H1 (cell line): ENCODE data around the gene MYLK. TPM values are rescaled to one million over a fixed set of nuclear protein-coding genes. Genes with fewer than 3 reads are reported as not detected.

ENCODE experiments used
- CTCF ChIA-PET: fragments of 300-600 bp; sonication (Branson Sonifier 250); formaldehyde crosslinking; loops from one replicate; lab custom pipeline; 2021; ENCODE audit not compliant: partially characterized antibody; lab: Charles Lee
- POLR2A ChIA-PET: fragments of 300-600 bp; sonication (Branson Sonifier 250); formaldehyde crosslinking; loops from one replicate; lab custom pipeline; 2021; ENCODE audit warnings: inconsistent platforms; ENCODE audit not compliant: partially characterized antibody; lab: Charles Lee
- DNase-seq, 2 experiments: peaks; one replicate each; pipeline versions ENCODE4 v3.0.0 to v3.0.0-alpha.2; 2010 to 2022; ENCODE audit warnings: low spot score in 2 of 2, low read depth in 1 of 2, mixed read lengths in 1 of 2
- FAIRE-seq: peaks from 2 replicates; lab custom pipeline; 2011; peaks lifted over from hg19 to GRCh38; lab: Jason Lieb, UNC
- H2AFZ ChIP-seq: 2 replicates; pipeline ENCODE4 v1.8.1; 2012; ENCODE audit warnings: low read length, inconsistent platforms
- H2AK5ac ChIP-seq: 2 replicates; pipeline ENCODE4 v1.6.1; 2013; ENCODE audit warnings: low read depth, low read length
- H2BK120ac ChIP-seq: replicated peaks from 2 replicates; pipeline ENCODE3; 2013; ENCODE audit warnings: low read depth, low read length, inconsistent platforms
- H2BK12ac ChIP-seq: 2 replicates; pipeline ENCODE4 v1.6.1; 2013; ENCODE audit warnings: low read depth, low read length
- H2BK15ac ChIP-seq: 2 replicates; pipeline ENCODE4 v1.6.1; 2013; ENCODE audit warnings: low read length
- H2BK20ac ChIP-seq: 2 replicates; pipeline ENCODE4 v1.6.1; 2013; ENCODE audit warnings: low read length
- H2BK5ac ChIP-seq: 2 replicates; pipeline ENCODE4 v1.6.1; 2013; ENCODE audit warnings: low read depth, low read length
- H3K14ac ChIP-seq: 2 replicates; pipeline ENCODE4 v1.6.1; 2013; ENCODE audit warnings: inconsistent platforms; ENCODE audit not compliant: insufficient read length
- H3K18ac ChIP-seq: 2 replicates; pipeline ENCODE4 v1.6.1; 2013; ENCODE audit warnings: low read length; ENCODE audit errors: extremely low read depth
- H3K23ac ChIP-seq: 2 replicates; pipeline ENCODE4 v1.6.1; 2013; ENCODE audit warnings: inconsistent platforms; ENCODE audit not compliant: insufficient read length
- H3K23me2 ChIP-seq: 2 replicates; pipeline ENCODE4 v1.6.1; 2013; ENCODE audit warnings: low read depth, low read length
- H3K27ac ChIP-seq: 2 replicates; pipeline ENCODE4 v1.6.1; 2011; ENCODE audit warnings: low read depth, low read length, inconsistent platforms
- H3K27me3 ChIP-seq, 4 experiments: replicated peaks in 1 of 4; 1 replicate in 1 of 4; 2 replicates in 3 of 4; pipeline versions ENCODE4 v1.6.1 to v1.8.1; 2011 to 2013; ENCODE audit warnings: low read length in 3 of 4, mild to moderate bottlenecking in 3 of 4, inconsistent platforms in 2 of 4, mixed read lengths in 2 of 4, moderate library complexity in 1 of 4; ENCODE audit not compliant: control insufficient read depth in 3 of 4, insufficient read depth in 3 of 4; ENCODE audit errors: extremely low read depth in 1 of 4
- H3K36me3 ChIP-seq, 4 experiments: 2 replicates each; pipeline versions ENCODE4 v1.6.1 to v1.8.1; 2011 to 2013; ENCODE audit warnings: mild to moderate bottlenecking in 4 of 4, low read length in 3 of 4, moderate library complexity in 2 of 4, control low read depth in 1 of 4, inconsistent platforms in 1 of 4; ENCODE audit not compliant: insufficient read depth in 4 of 4, control insufficient read depth in 2 of 4
- H3K4ac ChIP-seq: replicated peaks from 2 replicates; pipeline ENCODE3; 2013; ENCODE audit warnings: low read length, low read depth, mixed read lengths, inconsistent platforms; ENCODE audit not compliant: insufficient read length
- H3K4me1 ChIP-seq, 4 experiments: replicated peaks in 1 of 4; 1 replicate in 1 of 4; 2 replicates in 3 of 4; pipeline versions ENCODE4 v1.6.1 to v1.8.1; 2011 to 2013; ENCODE audit warnings: low read length in 3 of 4, inconsistent platforms in 2 of 4, mixed read lengths in 1 of 4; ENCODE audit not compliant: insufficient read depth in 4 of 4, control insufficient read depth in 3 of 4
- H3K4me2 ChIP-seq, 2 experiments: 2 replicates each; pipeline versions ENCODE4 v1.6.1 to v1.8.1; 2011 to 2013; ENCODE audit warnings: low read depth in 2 of 2, low read length in 2 of 2, control low read depth in 1 of 2, inconsistent platforms in 1 of 2, mild to moderate bottlenecking in 1 of 2; ENCODE audit not compliant: insufficient read depth in 1 of 2
- H3K4me3 ChIP-seq, 4 experiments: fragments of 200-600, 300-600 bp in 1 of 4; sonication (generic), shearing (Covaris generic), sonication (Bioruptor Twin) in 1 of 4; 2 replicates each; pipeline versions ENCODE4 v1.5.1 to v1.8.1; 2011 to 2016; ENCODE audit warnings: low read length in 4 of 4, low read depth in 3 of 4, control low read depth in 2 of 4, inconsistent platforms in 2 of 4, mild to moderate bottlenecking in 2 of 4, mixed read lengths in 1 of 4, moderate library complexity in 1 of 4; ENCODE audit not compliant: insufficient read depth in 2 of 4; ENCODE audit errors: extremely low read depth in 1 of 4
- H3K56ac ChIP-seq: replicated peaks from 2 replicates; pipeline ENCODE3; 2013; ENCODE audit warnings: low read depth, mild to moderate bottlenecking, mixed read lengths, low read length, inconsistent platforms; ENCODE audit not compliant: insufficient read length
- H3K79me1 ChIP-seq: 2 replicates; pipeline ENCODE4 v1.6.1; 2013; ENCODE audit warnings: low read depth, low read length, control low read depth
- H3K79me2 ChIP-seq, 2 experiments: 2 replicates each; pipeline versions ENCODE4 v1.6.1 to v1.8.1; 2012 to 2013; ENCODE audit warnings: low read length in 2 of 2, mild to moderate bottlenecking in 2 of 2, inconsistent platforms in 1 of 2; ENCODE audit not compliant: insufficient read depth in 2 of 2, control insufficient read depth in 1 of 2
- H3K9ac ChIP-seq, 4 experiments: replicated peaks in 1 of 4; 1 replicate in 1 of 4; 2 replicates in 3 of 4; pipeline versions ENCODE4 v1.6.1 to v1.8.1; 2011 to 2013; ENCODE audit warnings: low read depth in 3 of 4, low read length in 3 of 4, control low read depth in 2 of 4, mild to moderate bottlenecking in 2 of 4, moderate library complexity in 2 of 4, inconsistent platforms in 1 of 4; ENCODE audit errors: extremely low read depth in 1 of 4
- H3K9me3 ChIP-seq, 2 experiments: 2 replicates each; pipeline versions ENCODE4 v1.6.1 to v1.8.1; 2012 to 2013; ENCODE audit warnings: mild to moderate bottlenecking in 2 of 2, moderate library complexity in 2 of 2, control low read depth in 1 of 2, inconsistent platforms in 1 of 2, low read depth in 1 of 2, low read length in 1 of 2, mixed read lengths in 1 of 2; ENCODE audit not compliant: insufficient read depth in 2 of 2
- H4K20me1 ChIP-seq, 2 experiments: replicated peaks in 1 of 2; 2 replicates each; pipeline versions ENCODE3 to v1.8.1; 2011 to 2013; ENCODE audit warnings: inconsistent platforms in 2 of 2, low read length in 2 of 2, mild to moderate bottlenecking in 1 of 2; ENCODE audit not compliant: insufficient read depth in 2 of 2, control insufficient read depth in 1 of 2
- H4K5ac ChIP-seq: 2 replicates; pipeline ENCODE4 v1.6.1; 2013; ENCODE audit warnings: low read length, low read depth, mixed read lengths, inconsistent platforms; ENCODE audit not compliant: insufficient read length
- H4K8ac ChIP-seq: 2 replicates; pipeline ENCODE4 v1.8.0; 2013; ENCODE audit warnings: mild to moderate bottlenecking, moderate library complexity, low read length, inconsistent platforms; ENCODE audit not compliant: insufficient read depth; ENCODE audit errors: extremely low read depth
- H4K91ac ChIP-seq: replicated peaks from 2 replicates; pipeline ENCODE3; 2013; ENCODE audit warnings: low read length, mixed read lengths, inconsistent platforms; ENCODE audit not compliant: insufficient read length
- BRCA1 ChIP-seq: IDR thresholded peaks from 2 replicates; pipeline ENCODE4 v1.6.1; 2012; ENCODE audit warnings: low read depth, low read length, improper control_type of control experiment
- CBX5 ChIP-seq: fragments of 300-800, 300-1000 bp; sonication (generic); IDR thresholded peaks from 2 replicates; pipeline ENCODE4 v1.7.1; 2016; ENCODE audit warnings: antibody characterized with exemption, low read length, low read depth
- CBX8 ChIP-seq: fragments of 300-800, 300-1000 bp; sonication (generic); IDR thresholded peaks from 2 replicates; pipeline ENCODE4 v1.7.1; 2016; ENCODE audit warnings: low read depth, low read length, borderline replicate concordance
- CEBPB ChIP-seq: IDR thresholded peaks from 2 replicates; pipeline ENCODE4 v1.6.1; 2012; ENCODE audit warnings: low read depth, low read length
- CHD2 ChIP-seq: IDR thresholded peaks from 2 replicates; pipeline ENCODE4 v1.6.1; 2012; ENCODE audit warnings: low read length, improper control_type of control experiment
- CREB1 ChIP-seq: IDR thresholded peaks from 2 replicates; pipeline ENCODE4 v1.6.1; 2012; ENCODE audit warnings: inconsistent platforms
- FOSL1 ChIP-seq: IDR thresholded peaks from 2 replicates; pipeline ENCODE4 v1.6.1; 2011; ENCODE audit warnings: mild to moderate bottlenecking, low read depth, low read length, moderate library complexity; ENCODE audit not compliant: insufficient read depth
- KDM4A ChIP-seq: IDR thresholded peaks from one replicate; pipeline ENCODE4 v1.7.1; 2012; ENCODE audit warnings: low read depth, mild to moderate bottlenecking, moderate library complexity, low read length, inconsistent platforms; ENCODE audit not compliant: severe bottlenecking
- SRF ChIP-seq: IDR thresholded peaks from 2 replicates; pipeline ENCODE4 v1.6.1; 2011; ENCODE audit warnings: mild to moderate bottlenecking, low read depth, low read length, moderate library complexity
- SUZ12 ChIP-seq: fragments of 200-600 bp; sonication (generic); IDR thresholded peaks from 2 replicates; pipeline ENCODE4 v1.6.1; 2012; ENCODE audit warnings: mild to moderate bottlenecking, inconsistent platforms, low read length, moderate library complexity, mixed read lengths
- USF2 ChIP-seq: IDR thresholded peaks from 2 replicates; pipeline ENCODE4 v1.6.1; 2011; ENCODE audit warnings: low read length, improper control_type of control experiment
- WGBS, 2 experiments: shearing (Covaris generic) in 1 of 2; methylation state at CpG; one replicate each; pipeline versions ENCODE4 v1.1.6 to v1.1.7; 2013 to 2015; ENCODE audit warnings: low lambda C conversion rate in 2 of 2, mixed read lengths in 2 of 2, inconsistent platforms in 1 of 2, low coverage in 1 of 2, missing lambda C conversion rate in 1 of 2; ENCODE audit not compliant: insufficient replicate concordance in 2 of 2, insufficient coverage in 1 of 2, insufficient read length in 1 of 2; ENCODE audit errors: extremely low coverage in 1 of 2, missing lambda C conversion rate in 1 of 2; 5-methylcytosine and 5-hydroxymethylcytosine counted together
- polyA plus RNA-seq, 7 experiments: library from polyadenylated mRNA; depleted of rRNA in 3 of 7; stranded (reverse) in 5 of 7; unstranded in 2 of 7; fragments of >200 nt in 5 of 7; fragments of 200-250 nt in 2 of 7; gene quantifications; 1 replicate in 5 of 7; 2 replicates in 1 of 7; 4 replicates in 1 of 7; pipeline versions ENCODE4 v1.2.1 to v1.2.3, GENCODE V29; 2011 to 2013; ENCODE audit warnings: missing spikeins in 2 of 7, mixed read lengths in 2 of 7
- total RNA-seq: library from RNA; stranded (reverse); fragmentation: NEBNext Ultra II Directional; extraction: Animal tissue kit (Norgen Biotek cat#: 25700); gene quantifications from 2 replicates; pipeline ENCODE4 v1.2.1, GENCODE V29; 2021

Gene MYLK
- total and polyA plus RNA-seq, 2 of the 8 experiments (the other 6 are each of a cell fraction or from before 2014, with no cell fraction given), result 11.6 to 21.3 TPM

GRCh38 chr3:123608263-123608937, 275.7 kb downstream of the MYLK start:
- no peak overlapping the region for H2BK5ac ChIP-seq
- H4K8ac ChIP-seq, result no peak overlapping the region
- no peaks in the 10 kb centered on the region for H3K23me2 ChIP-seq
- no peak overlapping the region for H3K4me3 ChIP-seq
- H3K4me1 ChIP-seq, result peaks cover 0 to 4% (median 3%) of the 10 kb centered on the region in 4 experiments; a peak in 3 of 7 replicates
- no peak overlapping the region for H2BK12ac ChIP-seq
- CTCF ChIA-PET, result interaction anchor here (1.7 kb wide), 1 partner anchor 34 kb away, joined by 6 read pairs; no protein-coding TSS in a partner anchor
- 89% methylated on average over 3 of the region's 3 CpGs; no CpG with 5 or more reads in 1 of the 2 experiments for WGBS, 2 experiments
- no peak overlapping the region for H3K4me2 ChIP-seq
- no peaks in the 10 kb centered on the region for H3K79me1 ChIP-seq
- no peaks in the 10 kb centered on the region for H3K27me3 ChIP-seq
- H3K27ac ChIP-seq, result no peak overlapping the region
- peaks cover 0 to 7% (median 3%) of the 10 kb centered on the region in 4 experiments; a peak in 3 of 8 replicates for H3K36me3 ChIP-seq
- H2AK5ac ChIP-seq, result no peak overlapping the region
- H3K18ac ChIP-seq, result no peak overlapping the region
- no peaks in the 10 kb centered on the region for H3K9me3 ChIP-seq
- H3K14ac ChIP-seq, result no peak overlapping the region
- no peaks in the 10 kb centered on the region for H3K79me2 ChIP-seq
- no peak overlapping the region for H4K91ac ChIP-seq
- DNase-seq, result no peak
- no peak overlapping the region for H3K4ac ChIP-seq
- no peak overlapping the region for H4K5ac ChIP-seq
- H4K20me1 ChIP-seq, result no peaks in the 10 kb centered on the region
- H2BK20ac ChIP-seq, result no peak overlapping the region
- H2BK120ac ChIP-seq, result no peak overlapping the region
- POLR2A ChIA-PET, result interaction anchor here (3.0 kb wide), 1 partner anchor 10 kb away, joined by 7 read pairs; no protein-coding TSS in a partner anchor
- no peak overlapping the region for H2BK15ac ChIP-seq
- H3K23ac ChIP-seq, result no peak overlapping the region
- FAIRE-seq, result no peak
- no peak overlapping the region for H3K9ac ChIP-seq
- H2AFZ ChIP-seq, result no peak overlapping the region
- H3K56ac ChIP-seq, result no peak overlapping the region
- TF ChIP-seq SUZ12, result no peak
- no peak for TF ChIP-seq BRCA1
- TF ChIP-seq SRF, result no peak
- no peak for TF ChIP-seq CBX8
- no peak for TF ChIP-seq CBX5
- TF ChIP-seq KDM4A, result no peak
- TF ChIP-seq CHD2, result no peak
- no peak for TF ChIP-seq USF2
- no peak for TF ChIP-seq CREB1
- no peak for TF ChIP-seq CEBPB
- TF ChIP-seq FOSL1, result no peak
